ENCODE measurements around the gene TNNT3.
"Not testable (repeated sequence)": the region's sequence is repeated elsewhere in the genome, so short reads cannot be mapped to it uniquely, and the experiment has no call there.

The TNNT3 gene

DNA sequence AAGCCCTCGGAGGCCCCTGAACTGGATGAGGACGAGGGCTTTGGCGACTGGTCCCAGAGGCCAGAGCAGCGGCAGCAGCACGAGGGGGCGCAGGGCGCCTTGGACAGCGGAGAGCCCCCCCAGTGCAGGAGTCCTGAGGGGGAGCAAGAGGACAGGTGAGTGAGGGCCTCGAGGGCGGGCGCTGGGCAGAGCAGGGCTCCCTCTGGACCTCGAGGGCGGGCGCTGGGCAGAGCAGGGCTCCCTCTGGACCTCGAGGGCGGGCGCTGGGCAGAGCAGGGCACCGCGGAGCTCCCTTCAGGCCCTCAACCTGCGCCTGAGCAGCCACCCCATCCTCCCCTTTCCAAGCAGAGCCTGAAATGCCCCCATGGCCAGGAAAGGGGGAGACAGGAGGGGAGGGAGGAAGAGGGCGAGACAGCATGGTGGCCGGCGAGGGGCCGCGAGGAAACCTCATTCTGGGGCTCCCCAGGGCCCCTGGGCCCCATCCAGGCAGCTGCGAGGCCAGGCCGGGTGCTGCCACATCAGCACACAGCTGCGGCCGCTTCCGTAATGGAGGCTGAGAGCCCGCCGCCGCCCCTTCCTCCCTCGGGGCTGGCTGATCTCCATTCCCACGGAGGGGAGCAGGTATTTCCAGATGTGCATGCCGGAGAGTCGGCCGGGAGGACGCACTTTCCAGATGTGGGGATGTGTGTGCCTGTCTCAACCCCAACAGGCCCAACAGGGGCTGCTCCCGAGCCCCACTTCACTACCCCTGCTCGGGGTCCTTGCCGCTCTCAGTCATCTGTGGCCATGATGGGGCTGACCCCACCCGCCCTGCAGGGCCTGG is 37.9 kb upstream of the TNNT3 start:
- no peak for ATAC-seq

GRCh38 chr11:1882265-1883238 is 37.0 kb upstream of the TNNT3 start:
- ATAC-seq: peak; percentile 87 to 89

DNA sequence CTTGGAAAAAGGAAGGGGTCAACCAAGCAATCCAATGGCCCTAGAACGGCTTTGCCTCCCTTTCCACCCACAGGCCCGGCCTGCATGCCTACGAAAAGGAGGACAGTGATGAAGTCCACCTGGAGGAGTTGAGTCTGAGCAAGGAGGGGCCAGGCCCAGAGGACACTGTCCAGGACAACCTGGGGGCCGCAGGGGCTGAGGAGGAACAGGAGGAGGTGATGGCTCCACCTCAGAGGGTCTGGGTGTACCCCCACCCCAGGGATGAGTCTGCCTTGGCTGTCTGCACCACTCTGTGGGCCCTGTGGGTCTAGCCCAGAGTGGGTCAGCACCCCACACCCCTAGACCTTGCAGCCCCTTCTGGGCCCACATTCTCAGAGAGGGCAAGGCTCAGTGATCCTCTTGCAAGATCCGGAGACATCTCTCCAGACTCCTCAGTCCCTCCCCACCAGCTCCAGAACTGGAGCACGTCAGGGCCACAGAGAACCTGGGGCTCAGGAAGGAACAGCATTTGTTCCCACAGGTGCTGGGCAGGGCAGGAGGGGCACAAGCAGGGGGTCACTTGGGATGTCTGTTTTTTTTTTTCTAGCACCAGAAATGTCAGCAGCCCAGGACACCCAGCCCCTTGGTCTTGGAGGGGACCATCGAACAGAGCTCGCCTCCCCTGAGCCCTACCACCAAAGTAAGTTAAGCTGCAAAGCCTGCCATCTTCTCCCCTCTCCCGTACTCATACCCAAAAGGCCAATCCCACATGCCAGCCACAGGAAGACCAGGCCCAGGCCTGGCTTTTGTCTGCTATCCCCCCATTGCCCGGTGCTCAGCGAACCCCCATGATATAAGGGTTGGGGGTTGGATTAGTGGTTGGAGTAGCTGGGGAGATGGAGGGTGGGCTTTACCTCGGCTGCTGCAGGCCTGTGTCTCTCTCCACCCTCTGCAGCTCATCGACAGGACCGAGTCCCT is 35.9 kb upstream of the TNNT3 start:
- no peak for ATAC-seq

GRCh38 chr11:1884303-1884700 is 35.2 kb upstream of the TNNT3 start:
- ATAC-seq: no peak

DNA sequence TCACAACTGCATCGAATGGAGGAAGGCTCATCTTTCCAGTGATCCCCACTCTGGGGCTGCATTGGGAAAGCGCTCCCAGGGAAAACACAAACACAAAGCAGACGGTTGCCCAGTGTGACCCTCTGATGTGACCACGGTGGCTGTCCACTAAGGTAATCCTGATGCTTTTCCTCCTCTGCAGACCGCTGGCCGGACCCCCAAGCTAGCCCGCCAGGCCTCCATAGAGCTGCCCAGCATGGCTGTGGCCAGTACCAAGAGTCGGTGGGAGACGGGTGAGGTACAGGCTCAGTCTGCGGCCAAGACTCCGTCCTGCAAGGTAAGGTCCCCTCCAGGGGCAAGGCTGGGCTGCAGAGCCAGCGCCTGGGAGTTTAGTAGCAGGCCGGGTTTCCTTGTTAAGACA is 33.0 kb upstream of the TNNT3 start:
- not testable (repeated sequence) for ATAC-seq

DNA sequence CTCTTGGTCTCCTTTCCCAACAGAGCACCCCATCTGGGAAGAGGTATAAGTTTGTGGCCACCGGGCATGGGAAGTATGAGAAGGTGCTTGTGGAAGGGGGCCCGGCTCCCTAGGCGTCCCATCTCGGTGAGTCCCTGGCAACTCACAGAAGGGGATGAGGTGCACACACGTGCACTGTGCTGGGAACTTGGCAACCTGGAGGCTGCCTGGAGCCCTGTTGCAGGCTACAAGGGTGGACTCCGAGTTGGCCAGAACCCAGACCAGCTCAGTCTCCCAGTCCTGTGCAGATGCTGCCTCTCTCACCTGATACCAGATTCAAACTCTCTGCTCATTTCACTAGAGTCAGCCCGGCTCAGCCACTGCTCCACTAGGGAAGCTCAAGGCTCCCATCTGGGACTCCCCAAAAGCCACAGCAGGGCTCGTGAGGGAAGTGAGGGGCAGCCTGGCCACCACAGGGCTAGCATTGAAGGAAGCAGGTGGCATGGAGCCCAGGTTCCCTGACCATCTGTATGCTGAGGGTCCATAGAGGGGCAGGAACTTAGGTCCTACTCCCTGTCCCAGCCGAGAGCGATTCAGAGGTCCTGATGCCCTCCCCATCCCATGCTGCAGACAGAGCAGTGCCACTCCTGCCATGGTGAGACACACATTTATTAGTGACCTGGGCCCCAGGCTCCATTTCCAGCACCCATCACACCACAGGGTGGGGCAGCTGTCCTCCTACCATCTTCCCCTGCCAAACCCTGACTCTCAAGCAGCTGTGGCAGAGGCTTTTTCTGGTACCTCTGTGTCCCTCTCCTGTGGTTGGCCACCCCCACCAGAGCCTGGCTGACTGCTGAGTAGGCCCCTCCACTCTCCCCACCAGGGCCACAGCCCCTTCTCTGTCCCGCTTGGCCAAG is 31.8 kb upstream of the TNNT3 start:
- ATAC-seq: no peak

DNA sequence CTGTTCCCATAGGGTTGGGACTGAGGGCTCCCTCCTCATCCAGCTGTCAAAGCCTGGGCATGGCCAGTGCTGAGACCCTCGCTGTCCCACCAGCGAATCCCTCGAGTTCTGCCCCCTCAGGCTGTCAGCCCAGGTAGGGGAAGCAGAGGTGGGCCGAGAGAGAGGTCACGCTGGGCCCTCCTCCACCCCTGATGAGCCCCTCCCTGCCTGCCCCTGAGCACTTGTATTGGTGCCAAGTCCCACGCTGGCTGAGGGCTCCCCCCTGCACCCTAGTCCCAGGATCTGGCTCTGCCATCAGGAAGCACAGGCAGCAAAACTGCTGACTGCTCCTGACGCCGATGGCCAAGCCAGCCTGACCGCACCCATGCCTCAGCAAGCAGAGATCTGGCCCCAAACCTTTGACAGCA is 31.2 kb upstream of the TNNT3 start:
- ATAC-seq: no peak

DNA sequence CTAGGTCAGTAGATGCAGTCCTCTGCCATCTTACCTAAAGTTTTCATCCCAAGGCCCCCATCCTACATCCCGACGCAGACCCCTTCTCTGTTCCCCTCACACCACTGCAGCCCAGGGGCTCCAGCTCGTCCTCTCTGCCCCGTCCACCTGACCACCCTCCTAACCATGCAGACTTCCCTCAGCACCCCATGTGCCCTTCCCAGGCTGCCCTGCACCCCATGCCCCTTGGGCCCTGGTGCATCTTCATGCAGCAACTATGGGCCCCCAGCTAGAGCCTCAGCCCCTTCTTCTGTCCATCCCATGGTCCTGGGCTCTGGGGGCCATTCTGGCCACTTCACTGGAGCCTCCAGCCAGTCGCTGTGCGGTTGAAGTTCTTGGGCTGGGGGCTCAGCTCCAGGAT is 30.7 kb upstream of the TNNT3 start:
- no peak for ATAC-seq

DNA sequence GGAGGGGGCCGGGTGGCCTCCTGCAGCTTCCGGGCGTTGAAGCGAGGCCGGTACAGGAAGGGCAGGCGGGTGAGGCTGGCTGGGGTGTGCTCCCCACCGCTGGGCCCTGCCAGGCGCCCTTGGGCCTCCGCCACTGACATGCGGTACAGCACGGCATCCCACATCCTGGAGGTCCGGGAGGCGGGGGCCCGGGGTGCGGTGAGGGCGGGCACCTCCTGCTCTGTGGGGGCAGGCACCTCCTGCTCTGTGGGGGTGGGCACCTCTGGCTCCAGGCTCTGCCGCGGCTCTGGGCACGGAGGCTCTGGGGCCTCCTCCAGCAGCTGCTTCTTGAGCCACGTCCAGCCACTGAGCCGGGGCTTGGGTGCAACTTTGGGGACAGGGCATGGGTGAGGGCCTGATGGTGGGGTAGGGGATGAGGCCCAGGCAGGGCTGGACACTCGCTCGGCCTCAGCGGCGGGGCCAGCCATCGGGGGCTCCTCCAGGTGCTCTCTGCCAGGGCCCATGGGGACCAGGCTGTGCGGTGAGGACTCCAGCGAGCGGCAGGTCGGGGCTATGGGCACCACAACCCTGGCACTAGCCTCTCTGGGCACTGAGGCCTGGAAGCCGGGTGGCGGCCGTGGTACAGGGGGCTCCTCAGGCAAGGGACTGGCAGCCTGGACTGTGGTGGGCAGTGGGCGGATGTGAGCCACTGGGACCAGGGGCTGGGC is 30.1 kb upstream of the TNNT3 start:
- ATAC-seq: peak; percentile 79 to 83

- no peak for ATAC-seq
Observed at GRCh38 chr11:1889941-1890855, 29.3 kb upstream of the TNNT3 start.

GRCh38 chr11:1890856-1891830 is 28.4 kb upstream of the TNNT3 start:
- ATAC-seq: no peak

GRCh38 chr11:1891831-1892115 is 27.7 kb upstream of the TNNT3 start, which contains the start of gene PRR33:
PRR33 (minus strand) TSS chr11:1891895; CDS start chr11:1890584, 1,311 bp downstream.
- ATAC-seq: no peak

DNA sequence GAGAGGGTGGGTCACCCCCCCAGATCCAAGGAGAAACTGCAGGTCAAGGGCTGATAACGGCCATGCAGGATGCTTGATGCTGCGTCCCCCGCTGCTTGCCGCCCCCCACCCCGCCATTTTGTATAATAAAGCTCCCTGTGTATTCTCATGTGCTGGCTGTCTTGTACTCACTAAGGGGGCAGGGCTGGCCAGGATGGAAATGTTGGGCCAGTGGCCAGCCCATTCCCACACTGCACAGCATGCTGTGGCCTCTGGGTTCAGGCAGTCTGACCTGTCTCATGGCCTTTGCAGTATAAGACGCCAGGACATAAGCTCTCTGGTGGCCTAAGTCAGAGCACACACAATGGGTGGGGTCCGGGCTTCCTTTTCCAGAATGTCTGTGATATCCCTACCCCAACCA is 27.4 kb upstream of the TNNT3 start:
- ATAC-seq: no peak

DNA sequence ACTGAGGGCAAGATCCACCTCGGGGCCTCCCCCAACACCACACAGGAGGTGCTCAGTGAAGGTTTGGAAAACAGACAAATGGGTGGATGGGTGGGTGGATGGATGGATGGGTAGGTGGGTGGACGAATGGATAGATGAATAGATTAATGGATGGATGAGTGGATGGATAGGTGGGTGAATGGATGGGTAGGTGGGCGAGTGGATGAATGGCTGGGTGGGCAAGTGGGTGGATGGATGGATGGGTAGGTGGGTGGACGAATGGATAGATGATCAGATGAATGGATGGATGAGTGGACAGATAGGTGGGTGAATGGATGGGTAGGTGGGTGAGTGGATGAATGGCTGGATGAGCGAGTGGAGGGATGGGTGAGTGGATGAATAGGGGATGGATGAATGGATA is 26.9 kb upstream of the TNNT3 start:
- no peak for ATAC-seq

DNA sequence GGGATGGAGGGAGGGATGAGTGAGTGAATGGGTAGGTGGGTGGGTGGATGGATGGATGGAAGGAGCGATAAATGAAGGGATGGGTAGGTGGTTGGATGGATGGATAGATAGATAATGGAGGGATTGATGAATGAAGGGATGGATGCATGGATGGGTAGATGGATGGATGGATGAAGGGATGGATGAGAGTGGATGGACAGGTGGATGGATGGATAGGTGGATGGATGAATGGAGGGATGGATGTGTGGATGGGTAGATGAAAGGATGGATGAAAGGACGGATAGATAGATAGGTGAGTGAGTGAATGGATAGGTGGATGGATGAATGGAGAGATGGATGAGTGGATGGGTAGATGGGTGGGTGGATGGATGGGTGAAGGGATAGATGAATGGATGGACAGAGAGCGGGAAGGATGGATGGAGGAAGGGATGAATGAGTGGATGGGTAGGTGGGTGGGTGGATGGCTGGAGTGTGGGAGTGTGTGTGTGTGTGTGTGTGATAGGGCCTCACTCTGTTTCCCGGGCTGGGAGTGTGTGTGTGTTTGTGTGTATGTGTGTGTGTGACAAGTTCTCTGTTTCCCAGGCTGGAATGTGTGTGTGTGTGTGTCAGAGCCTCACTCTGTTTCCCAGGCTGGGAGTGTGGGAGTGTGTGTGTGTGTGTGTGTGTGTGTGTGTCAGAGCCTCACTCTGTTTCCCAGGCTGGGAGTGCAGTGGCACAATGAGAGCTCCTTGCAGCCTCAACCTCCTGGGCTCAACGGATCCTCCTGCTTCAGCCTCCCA is 25.7 kb upstream of the TNNT3 start:
- no peak for ATAC-seq

DNA sequence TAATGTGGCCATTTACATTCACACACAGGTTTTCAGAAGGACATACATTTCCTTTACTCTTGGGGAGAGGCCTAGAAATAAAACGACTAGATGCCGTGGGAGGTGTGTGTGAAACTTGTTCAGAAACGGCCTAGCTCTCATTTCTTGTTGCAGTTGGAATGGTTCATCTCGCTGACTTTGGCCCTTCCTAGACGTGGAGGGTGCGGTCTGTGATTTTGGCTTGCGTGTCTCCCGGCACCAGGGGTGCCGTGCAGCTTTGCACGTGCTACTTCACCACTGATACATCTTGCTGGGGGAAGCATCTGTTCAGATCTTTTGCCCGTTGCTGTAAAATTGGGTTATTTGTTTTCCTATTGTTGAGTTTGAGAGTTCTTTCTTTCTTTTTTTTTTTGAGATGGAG is 24.7 kb upstream of the TNNT3 start:
- no peak for ATAC-seq

GRCh38 chr11:1896468-1896867 is 23.0 kb upstream of the TNNT3 start:
- ATAC-seq: no peak

DNA sequence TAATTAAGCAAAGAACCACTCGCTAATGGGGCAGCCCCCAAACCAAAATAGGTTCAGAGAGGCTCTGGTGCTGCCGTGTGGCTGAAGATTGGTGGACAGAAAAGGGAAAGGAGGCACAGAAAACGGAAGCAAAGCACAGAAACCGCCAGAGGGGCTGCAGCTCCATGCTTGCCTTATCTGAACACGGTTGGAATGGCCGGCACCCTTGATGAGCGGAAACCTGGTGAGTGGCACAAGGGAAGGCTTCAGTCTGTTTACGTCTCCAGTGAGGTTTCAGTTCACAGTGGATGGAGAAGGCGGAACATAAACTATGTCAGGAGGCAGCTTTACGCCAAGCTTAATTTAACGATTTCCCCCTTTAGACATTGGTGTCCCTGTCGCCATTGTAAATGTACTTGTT is 22.6 kb upstream of the TNNT3 start:
- no peak for ATAC-seq

All from activated CD4-positive, CD25-positive, alpha-beta regulatory T cell treated with anti-CD3 and anti-CD28 coated beads, Interleukin-2, amount 50 U/mL, for 24 hours (primary cell).